ENCODE results near the gene ADGRV1.
"Not testable (repeated sequence)": the region's sequence is repeated elsewhere in the genome, so short reads cannot be mapped to it uniquely, and the experiment has no call there.

ADGRV1 gene

DNA sequence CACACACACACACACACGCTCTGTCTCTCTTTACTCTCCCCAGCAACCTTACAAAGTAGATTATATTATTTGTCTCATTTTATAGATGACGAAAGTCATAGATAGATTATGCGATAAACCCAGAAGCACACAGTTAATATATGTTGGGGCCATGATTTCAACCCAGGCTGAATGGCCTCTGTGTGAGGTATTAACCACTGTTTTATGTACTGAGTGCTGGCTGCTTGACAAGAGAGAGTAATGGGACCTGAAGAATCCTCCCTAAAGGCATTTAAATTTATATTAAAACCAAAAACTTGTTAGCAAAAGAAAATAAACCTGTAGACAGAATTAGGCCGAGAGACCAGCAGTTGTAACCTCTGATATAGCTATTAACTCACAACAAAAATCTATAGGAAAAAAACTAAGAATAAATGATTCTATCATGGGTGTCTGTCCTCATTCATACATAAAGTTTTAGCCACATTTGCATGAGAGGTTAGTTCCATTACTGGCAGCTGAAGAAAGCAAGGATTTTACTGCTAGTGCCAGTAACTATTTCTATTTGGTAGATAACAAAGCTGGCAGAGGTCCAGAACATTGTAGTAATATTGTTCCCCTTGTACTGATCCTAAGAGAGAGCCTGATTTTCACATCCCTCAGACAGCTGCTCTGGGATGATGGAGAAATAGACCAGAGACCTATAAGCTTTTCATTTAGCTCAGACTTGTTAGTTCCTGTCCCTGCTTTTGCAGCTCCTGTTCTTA lies 250.9 kb downstream of the ADGRV1 start:
- no peak for DNase-seq (ENCODE audit: low read depth in 2 of 2)

DNA sequence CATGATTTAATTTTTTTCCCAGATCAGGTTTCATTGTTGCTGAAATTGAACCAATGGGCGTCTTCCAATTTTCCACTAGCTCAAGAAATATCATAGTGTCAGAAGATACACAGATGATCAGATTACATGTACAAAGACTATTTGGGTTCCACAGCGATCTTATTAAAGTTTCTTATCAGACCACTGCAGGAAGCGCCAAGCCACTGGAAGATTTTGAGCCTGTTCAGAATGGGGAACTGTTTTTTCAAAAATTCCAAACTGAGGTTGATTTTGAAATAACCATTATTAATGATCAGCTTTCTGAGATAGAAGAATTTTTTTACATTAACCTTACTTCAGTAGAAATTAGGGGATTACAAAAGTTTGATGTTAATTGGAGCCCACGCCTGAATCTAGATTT lies 251.6 kb downstream of the ADGRV1 start:
- DNase-seq (ENCODE audit: low read depth in 2 of 2): no peak

DNA sequence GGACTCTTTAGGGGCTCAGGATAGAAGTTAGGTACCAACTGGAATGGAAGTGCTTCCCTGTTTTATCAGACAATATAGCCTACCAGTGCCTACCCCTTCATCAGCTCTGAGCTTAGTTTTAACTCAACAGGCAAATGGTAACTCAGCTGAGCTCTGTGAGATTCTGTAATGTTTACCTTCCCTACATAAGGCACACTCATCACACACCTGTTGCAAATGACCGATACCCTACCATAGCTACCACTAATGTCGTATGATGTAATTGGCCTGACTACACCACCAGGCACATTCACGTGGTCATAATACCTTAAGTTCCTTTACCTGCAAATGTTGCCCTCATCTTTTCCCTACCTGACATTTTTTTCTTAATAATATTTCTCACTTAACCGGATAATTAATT lies 254.8 kb downstream of the ADGRV1 start:
- no peak for DNase-seq (ENCODE audit: low read depth in 2 of 2)

GRCh38 chr5:90822062-90822461 lies 263.5 kb downstream of the ADGRV1 start:
- DNase-seq (ENCODE audit: low read depth in 2 of 2): not testable (repeated sequence)

DNA sequence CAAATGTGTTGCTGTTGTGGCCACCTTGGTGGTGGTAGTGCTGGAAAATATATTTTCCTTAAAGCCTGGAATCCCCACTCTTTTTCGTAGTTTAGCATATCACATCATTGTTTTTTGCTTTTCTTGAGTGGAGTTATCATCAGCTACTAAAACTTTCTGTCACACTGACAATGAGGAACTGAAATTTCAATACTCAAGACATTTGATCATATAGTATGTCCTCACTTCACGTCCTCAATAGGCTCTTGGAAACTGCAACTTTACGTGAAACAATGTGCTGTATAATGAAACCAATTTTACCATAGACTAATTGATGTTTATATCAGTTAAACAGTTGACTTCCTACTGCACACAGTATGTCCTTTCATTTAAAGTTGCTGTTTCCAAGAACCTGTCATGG lies 265.8 kb downstream of the ADGRV1 start:
- no peak for DNase-seq (ENCODE audit: low read depth in 2 of 2)

DNA sequence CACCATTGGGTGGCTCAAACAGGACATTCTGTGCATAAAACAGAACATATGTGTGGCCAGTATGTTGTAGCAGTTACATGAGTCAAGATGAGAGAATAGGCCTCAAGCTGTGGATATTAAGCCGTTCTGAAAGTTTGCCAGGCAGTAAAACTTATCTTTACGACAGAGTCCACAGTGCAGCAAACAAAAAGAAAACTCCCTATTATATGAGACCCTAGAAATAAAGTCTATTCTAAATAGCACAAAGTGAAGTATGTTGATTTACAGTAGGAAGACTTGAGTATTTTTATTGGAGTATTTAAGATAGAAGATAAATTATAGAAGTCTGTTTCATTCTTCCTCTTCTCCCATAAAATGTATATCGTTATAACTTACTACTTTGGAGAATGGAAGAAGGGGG lies 271.5 kb downstream of the ADGRV1 start:
- DNase-seq (ENCODE audit: low read depth in 2 of 2): no peak

GRCh38 chr5:90833753-90834152 lies 275.2 kb downstream of the ADGRV1 start:
- DNase-seq (ENCODE audit: low read depth in 2 of 2): no peak

- no peak for DNase-seq (ENCODE audit: low read depth in 2 of 2)
Measured at GRCh38 chr5:90834711-90835110, 276.1 kb downstream of the ADGRV1 start.

DNA sequence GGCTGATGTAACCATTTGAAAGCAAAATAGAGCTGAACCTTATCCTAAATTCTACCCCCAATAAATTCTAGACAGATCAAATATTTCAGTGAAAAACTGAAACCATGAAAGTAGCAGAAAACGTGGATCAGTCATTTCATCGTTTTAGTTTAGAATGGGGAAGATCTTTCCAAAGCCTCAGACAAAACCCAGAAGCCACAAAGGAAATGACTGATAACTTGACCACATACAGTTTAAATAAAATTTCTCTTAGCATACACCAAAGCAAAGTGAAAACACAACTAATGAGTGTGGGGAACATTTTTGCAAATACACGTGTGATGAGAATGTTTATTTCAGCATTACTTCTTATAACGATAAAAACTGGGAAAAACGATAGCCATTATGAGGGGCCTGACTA lies 284.8 kb downstream of the ADGRV1 start:
- no peak for DNase-seq (ENCODE audit: low read depth in 2 of 2)

DNA sequence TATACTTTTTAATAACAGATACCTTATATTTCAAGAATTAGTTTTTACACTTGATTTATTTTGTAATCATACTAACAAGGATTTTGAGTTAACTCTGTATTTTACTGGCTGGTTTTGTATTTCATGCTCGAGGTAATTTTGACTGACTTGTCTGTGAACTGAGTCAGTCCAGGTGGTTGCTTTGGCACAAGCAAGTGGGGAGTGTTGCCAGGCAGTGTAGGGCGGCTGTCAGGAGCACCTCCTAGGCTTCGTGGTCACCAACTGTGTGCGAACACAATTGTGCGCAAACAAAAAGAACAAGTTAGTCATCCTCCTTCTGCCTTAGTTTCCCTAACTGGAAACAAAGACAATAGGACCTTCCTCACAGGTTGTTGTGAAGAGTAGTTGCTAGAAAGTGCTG lies 286.3 kb downstream of the ADGRV1 start:
- no peak for DNase-seq (ENCODE audit: low read depth in 2 of 2)

- DNase-seq (ENCODE audit: low read depth in 2 of 2): no peak
Measured at GRCh38 chr5:90845723-90846554, 287.3 kb downstream of the ADGRV1 start.

- DNase-seq (ENCODE audit: low read depth in 2 of 2): not testable (repeated sequence)
Measured at GRCh38 chr5:90847606-90848005, 289.0 kb downstream of the ADGRV1 start.

DNA sequence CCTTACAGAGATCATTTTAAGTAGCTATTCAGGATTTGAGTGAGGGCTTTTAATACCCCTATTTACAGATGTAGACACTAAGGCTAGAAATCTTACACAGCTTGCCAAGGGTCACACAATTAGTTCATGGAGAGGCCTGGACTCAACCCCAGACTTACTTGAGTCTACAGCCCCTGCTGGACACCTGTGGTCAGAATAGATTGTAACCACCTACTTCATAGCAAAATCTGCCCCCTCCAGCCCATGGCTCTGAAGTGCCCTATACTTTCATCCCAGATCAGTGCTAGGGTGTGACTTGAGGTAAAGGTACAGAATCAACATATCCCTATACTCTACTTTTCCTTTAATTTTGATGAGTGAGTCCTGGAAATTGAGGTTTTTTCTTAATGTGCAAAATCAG lies 291.3 kb downstream of the ADGRV1 start:
- no peak for DNase-seq (ENCODE audit: low read depth in 2 of 2)

DNA sequence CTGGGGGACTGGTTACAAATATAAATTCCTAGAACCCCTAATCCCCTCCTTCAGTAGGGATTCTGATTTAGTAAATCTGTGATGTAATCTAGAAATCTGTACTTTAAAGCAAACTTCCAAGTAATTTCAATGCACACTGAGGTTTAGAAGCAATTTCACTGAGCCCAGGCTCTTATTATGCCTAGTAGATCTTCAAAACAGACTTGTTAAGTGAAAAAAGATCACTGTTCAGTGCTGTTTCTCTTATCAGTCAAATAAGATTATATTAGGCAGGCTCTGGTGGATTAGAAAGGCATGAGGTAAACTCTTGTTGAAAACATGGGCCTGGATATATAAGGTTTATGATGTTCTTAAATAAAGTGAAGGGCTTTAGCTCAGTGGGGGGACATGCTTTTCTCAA lies 293.9 kb downstream of the ADGRV1 start:
- DNase-seq (ENCODE audit: low read depth in 2 of 2): no peak

- DNase-seq (ENCODE audit: low read depth in 2 of 2): no peak
Measured at GRCh38 chr5:90853750-90854149, 295.2 kb downstream of the ADGRV1 start.

GRCh38 chr5:90854169-90854568 lies 295.6 kb downstream of the ADGRV1 start:
- no peak for DNase-seq (ENCODE audit: low read depth in 2 of 2)

- DNase-seq (ENCODE audit: low read depth in 2 of 2): no peak
Measured at GRCh38 chr5:90855296-90856010, 296.9 kb downstream of the ADGRV1 start.

GRCh38 chr5:90861843-90862586 lies 303.4 kb downstream of the ADGRV1 start:
- no peak for DNase-seq (ENCODE audit: low read depth in 2 of 2)

DNA sequence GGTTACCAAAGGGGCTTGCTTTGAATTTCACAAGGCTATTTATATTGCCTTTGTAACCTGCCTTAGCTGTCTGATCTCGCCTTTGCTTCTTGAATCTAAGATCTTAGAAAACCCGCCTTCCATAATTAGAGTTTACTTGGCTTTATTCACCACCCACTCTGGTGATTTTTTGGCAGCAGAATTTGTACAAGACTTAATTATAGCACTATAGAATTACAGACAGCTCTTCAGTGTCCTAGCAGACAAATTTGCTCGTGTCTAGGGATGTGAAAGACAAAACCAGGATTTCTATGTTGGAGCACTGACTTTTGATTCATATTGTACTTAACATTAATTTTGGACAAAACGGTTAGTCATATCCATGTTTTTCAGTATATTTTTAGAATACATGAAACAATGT lies 306.6 kb downstream of the ADGRV1 start:
- DNase-seq (ENCODE audit: low read depth in 2 of 2): no peak

GRCh38 chr5:90866333-90866732 lies 307.7 kb downstream of the ADGRV1 start:
- DNase-seq (ENCODE audit: low read depth in 2 of 2): no peak

DNA sequence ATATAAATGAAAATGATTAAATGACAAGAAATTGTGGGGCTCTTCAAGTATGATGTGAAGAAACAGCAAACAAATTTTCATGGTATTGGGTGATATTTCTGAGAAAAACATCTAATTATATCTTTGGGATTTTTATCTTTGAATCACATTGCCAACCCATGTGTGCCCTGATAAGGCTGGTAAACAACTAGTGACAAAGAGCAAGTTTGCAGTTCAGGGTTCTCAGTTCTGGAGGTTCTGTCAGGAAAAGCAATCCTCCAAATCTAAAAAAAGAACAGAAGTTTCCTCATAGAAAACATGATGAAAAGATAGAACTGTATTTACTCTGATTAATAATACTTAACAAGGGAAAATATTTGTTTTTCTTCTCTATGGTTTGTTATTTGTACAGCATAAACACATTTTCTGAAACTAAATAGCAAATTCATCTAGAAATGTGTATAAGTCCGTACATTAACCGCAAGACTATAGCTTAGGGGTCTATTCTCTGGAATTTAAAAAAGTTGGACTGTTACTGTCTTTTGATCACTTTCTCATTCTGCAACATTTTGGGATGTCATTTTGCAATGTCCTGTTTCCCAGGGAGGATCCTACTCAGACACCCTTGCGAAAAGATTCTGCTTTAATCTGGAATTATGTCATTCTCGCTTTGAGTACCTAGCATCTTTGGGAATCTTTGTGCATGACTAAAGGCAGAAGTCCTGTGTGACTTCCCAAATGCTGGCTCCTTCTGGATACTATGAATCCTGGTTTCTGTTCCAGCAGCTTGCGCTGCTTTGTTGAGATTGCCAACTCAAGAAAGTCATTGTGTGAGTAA lies 308.5 kb downstream of the ADGRV1 start:
- no peak for DNase-seq (ENCODE audit: low read depth in 2 of 2)
